GM19468 (cell line): Measurements from ENCODE around the gene SDK2.

Source experiments
- ATAC-seq: cut with Tn5 transposase; IDR thresholded peaks from one replicate; pipeline ENCODE4 v1.9.1; 2021; ENCODE audit warnings: mild to moderate bottlenecking, moderate library complexity, moderate number of reproducible peaks; ENCODE audit not compliant: unreplicated experiment; ENCODE audit errors: extremely low read depth

Gene SDK2

GRCh38 chr17:73613271-73614233 lies 30.7 kb downstream of the SDK2 start:
- ATAC-seq, result no peak

GRCh38 chr17:73612031-73612472 lies 32.2 kb downstream of the SDK2 start:
- ATAC-seq, result no peak

DNA sequence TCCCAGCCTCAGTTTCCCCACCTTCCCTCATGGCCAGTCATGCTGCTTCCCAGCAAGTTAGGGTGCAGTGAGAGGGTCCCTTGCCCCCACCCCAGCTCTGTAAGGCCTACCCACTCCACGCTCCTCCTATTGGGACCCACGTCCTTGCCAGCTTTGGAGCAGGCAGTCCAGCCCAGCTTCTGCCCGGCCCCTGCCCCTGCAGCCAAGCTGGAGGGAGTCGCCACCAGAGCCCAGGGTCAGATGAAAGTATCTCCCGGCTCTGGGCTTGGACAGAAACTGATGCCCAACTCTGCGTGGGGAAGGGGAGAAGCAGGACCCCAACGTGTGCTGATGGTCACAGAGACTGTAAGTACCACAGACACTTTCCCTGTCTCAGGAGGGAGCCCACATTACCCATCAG lies 32.6 kb downstream of the SDK2 start:
- no peak for ATAC-seq

DNA sequence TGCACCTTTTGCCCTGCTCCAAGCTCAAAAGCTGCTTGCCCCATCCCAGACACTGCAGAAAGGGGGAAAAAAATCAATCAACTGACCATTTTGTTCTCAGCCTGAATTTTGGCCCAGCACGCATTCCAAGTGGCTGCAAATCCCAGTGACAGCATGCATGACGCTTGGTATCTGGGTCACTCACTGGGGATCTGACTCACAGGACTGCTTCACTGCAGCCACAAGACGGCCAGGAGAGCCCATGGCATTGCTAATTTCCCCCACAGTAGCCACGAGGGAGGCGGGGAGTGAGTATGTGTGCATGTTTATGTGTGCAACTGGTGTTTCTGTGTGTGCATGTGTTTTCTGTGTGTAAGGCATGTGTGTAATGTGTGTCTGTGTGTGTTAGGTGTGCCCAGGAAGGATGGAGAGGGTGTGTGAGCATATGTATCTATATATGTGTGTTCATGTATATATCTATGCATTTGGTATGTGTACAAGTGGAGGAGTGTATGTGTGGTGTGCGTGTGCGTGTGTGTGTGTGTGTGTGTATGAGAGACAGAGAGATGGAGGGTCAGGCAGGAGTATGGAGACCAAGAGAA lies 33.8 kb downstream of the SDK2 start:
- ATAC-seq, result no peak

GRCh38 chr17:73609758-73610157 lies 34.5 kb downstream of the SDK2 start:
- no peak for ATAC-seq

DNA sequence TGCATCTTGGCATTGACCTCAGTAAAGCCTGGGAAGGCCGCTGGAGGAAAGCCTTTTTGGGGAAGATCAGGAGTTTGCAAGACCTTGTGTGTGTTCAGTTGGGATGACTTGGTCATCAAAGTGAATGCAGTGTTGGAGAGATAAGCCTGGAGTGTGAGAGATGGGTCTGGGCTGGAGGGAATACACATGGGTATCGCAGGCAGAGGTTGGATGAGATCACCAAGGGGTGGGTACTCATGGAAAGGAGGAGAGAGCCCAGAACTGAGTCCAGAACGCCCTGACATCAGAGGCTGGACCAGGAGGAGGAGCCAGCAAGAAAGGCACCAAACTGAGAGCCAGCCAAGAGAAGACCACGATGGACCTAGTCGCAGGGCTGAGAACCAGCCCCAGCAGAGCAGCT lies 35.2 kb downstream of the SDK2 start:
- ATAC-seq, result no peak

GRCh38 chr17:73605444-73605843 lies 38.8 kb downstream of the SDK2 start:
- ATAC-seq, result no peak

GRCh38 chr17:73604476-73604875 lies 39.8 kb downstream of the SDK2 start:
- ATAC-seq, result no peak

GRCh38 chr17:73603971-73604370 lies 40.3 kb downstream of the SDK2 start:
- no peak for ATAC-seq

DNA sequence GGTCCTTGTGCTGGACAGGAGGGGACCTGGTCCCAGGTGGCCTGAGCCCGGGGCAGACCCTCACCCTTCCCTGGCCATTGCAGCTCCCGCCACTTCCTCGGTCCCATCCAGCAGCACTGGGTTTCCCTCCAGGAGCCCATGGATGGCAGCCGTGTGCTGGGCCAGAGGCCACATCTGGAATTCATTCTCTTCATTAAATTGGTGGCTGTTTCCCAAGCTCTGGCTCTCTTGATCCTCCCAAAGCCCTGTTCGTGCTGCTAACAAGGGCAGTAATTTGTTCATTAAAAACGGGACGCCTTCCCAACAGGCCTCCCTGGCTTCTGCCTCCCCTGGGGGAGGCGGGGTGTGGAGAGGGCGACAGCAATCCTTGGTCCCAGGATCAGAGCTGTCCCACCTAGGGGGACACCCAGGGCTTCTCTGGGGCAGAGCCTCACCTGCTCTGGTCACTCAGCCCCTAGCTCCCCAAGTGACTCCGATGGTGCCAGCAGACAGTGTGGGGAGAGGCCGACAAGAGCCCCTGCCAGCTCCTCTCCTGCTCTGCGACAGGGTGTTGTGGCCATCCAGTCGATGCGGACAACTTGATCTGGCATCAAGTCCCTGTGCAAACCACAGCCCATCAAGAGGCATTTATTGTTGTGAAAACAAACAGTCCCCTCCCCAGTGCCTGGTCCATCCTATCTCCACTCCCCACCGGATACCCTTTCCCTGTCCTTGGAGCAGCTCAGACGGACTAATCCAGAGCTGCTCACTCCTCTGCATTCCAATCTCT lies 44.0 kb downstream of the SDK2 start:
- no peak for ATAC-seq

GRCh38 chr17:73599599-73599998 lies 44.6 kb downstream of the SDK2 start:
- ATAC-seq, result no peak

DNA sequence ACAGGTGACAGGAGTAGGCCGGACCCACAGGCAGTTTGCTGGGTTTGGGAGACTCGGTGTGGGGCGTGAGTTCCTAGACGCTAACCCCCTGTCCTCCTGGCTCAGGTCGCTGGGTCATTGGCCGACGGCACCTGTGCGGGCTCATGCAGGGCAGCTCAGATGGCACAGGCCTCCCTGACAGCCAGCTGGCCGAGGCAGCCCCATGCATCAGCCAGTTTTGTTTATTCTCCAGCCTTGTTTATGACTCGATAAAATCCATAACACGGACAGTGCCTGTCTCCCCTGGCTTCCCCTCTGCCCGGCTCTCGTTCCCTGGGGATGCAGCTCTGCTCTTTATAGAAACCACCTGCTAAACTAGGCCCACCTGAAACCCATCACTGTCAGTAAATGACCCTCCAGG lies 46.0 kb downstream of the SDK2 start:
- no peak for ATAC-seq

GRCh38 chr17:73595931-73596330 lies 48.3 kb downstream of the SDK2 start:
- ATAC-seq, result no peak

- no peak for ATAC-seq
Observed at GRCh38 chr17:73595479-73595878, 48.8 kb downstream of the SDK2 start.

GRCh38 chr17:73595068-73595467 lies 49.2 kb downstream of the SDK2 start:
- no peak for ATAC-seq

GRCh38 chr17:73594598-73594997 lies 49.6 kb downstream of the SDK2 start:
- no peak for ATAC-seq

GRCh38 chr17:73594025-73594424 lies 50.2 kb downstream of the SDK2 start:
- ATAC-seq, result no peak

GRCh38 chr17:73593249-73593965 lies 50.8 kb downstream of the SDK2 start:
- no peak for ATAC-seq

GRCh38 chr17:73592501-73592961 lies 51.7 kb downstream of the SDK2 start:
- ATAC-seq, result no peak

DNA sequence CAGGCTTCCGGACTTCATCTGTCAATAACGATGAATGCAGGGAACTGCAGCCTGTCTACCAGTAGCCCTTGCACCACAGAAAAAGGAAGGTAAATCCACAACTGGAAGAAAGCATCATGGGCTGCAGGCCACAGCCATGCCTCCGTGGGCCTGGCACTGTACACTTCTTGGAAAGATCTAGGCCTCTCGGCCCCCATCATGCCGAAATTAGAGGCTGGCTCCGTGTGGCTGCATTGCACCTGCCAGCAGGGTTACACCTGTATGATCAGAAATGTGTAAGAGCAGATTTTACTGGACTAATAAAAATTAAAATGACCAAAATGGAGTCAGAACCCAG lies 52.2 kb downstream of the SDK2 start:
- ATAC-seq, result no peak
